Stomach (tissue), 4 donors: ENCODE data around the gene ZNF878.

ENCODE experiments used
- CTCF ChIP-seq, 7 experiments: fragments of 450-650 bp in 4 of 7; fragments of 200-600 bp in 3 of 7; sonication (generic) in 3 of 7; IDR thresholded peaks; one replicate each; pipeline ENCODE4 v1.5.1; 2016 to 2019; ENCODE audit warnings: antibody characterized with exemption in 7 of 7, control low read depth in 2 of 7, mild to moderate bottlenecking in 1 of 7
- POLR2A ChIP-seq, 4 donors: fragments of 450-650 bp; IDR thresholded peaks; one replicate each; pipeline ENCODE4 v1.6.1; 2016; ENCODE audit warnings: antibody characterized with exemption in 4 of 4, control low read depth in 2 of 4, mild to moderate bottlenecking in 1 of 4, moderate library complexity in 1 of 4
- POLR2AphosphoS5 ChIP-seq, 3 donors: sonication (generic); formaldehyde crosslinking; IDR thresholded peaks; one replicate each; pipeline ENCODE4 v1.6.1; 2016; ENCODE audit warnings: antibody characterized with exemption in 3 of 3

- TF ChIP-seq POLR2AphosphoS5 (IDR thresholded peaks at IDR 0.05) (no peak), CTCF (IDR thresholded peaks at IDR 0.05) (no peak), POLR2A (IDR thresholded peaks at IDR 0.05) (no peak)
Observed at GRCh38 chr19:12092956-12093355, 40.2 kb upstream of the ZNF878 start.
